RWPE1 (cell line): ENCODE data around the gene DNAH2.
A peak's percentile ranks its signal among the peaks of the same experiment; 100 is the strongest.

ENCODE experiments used
- CTCF ChIA-PET: fragments of 350-600 bp; sonication (Branson Sonifier 250); formaldehyde crosslinking; extraction: SDS; loops from one replicate; lab custom pipeline; 2021; lab: Yijun Ruan, JAX
- POLR2A ChIA-PET: fragments of 400-600 bp; formaldehyde crosslinking; extraction: SDS; loops from one replicate; lab custom pipeline; 2020; ENCODE audit warnings: antibody characterized with exemption; ENCODE audit not compliant: low non-redundant PET; lab: Yijun Ruan, JAX
- DNase-seq: peaks from one replicate; pipeline ENCODE4 v3.0.0; 2012; ENCODE audit warnings: low spot score
- H3K27ac ChIP-seq: fragments of 450-650 bp; 2 replicates; pipeline ENCODE4 v1.5.1; 2017
- TF ChIP-seq, protein P1 (sequence below): fragments of 450-650 bp; conservative IDR thresholded peaks from 2 replicates; pipeline ENCODE4 v1.5.1; 2017; ENCODE audit warnings: low read depth, mild to moderate bottlenecking

DNAH2 gene

DNA sequence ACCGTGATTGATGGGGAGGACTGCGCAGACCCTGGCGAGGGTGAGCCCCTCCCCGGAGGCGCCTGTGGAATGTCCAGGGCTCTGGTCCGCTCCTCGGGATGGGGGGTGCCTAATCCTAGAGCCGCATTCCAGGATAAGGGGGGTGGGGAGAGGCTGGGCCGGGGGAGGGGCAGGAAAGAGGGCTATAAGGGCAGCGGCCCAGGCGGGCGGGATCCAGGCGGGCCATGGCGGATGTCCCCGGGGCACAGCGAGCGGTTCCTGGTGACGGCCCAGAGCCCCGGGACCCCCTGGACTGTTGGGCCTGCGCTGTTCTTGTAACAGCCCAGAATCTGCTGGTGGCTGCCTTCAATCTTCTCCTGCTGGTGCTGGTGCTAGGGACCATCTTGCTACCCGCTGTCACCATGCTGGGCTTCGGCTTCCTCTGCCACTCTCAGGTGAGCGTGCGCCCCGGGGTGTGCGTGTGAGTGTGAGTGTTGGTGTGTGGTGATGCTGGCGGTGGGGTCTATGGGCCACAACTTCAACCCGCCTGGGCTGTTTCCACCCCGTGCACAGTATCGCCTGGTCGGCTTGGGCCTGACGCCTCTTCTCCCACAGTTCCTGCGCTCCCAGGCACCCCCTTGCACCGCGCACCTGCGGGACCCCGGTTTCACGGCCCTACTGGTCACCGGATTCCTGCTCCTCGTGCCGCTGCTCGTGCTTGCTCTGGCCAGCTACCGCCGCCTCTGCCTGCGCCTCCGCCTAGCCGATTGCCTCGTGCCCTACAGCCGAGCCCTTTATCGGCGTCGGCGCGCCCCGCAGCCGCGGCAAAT lies 137.5 kb downstream of the DNAH2 start, which contains the start of gene TMEM88:
TMEM88 (plus strand) TSS at position 216 of the 809 bp plus-strand sequence; CDS start at position 225, 9 bp downstream.
- ChIA-PET CTCF (interaction anchor here (0.6 to 2.3 kb wide), 2 partner anchors 103 to 111 kb away, joined by 6 to 13 read pairs; no protein-coding TSS in a partner anchor), POLR2A (no interaction called here)
- peak within 1 kb of the TSS; percentile 94 for H3K27ac ChIP-seq
- DNase-seq = no peak
- TF ChIP-seq, protein P1, sequence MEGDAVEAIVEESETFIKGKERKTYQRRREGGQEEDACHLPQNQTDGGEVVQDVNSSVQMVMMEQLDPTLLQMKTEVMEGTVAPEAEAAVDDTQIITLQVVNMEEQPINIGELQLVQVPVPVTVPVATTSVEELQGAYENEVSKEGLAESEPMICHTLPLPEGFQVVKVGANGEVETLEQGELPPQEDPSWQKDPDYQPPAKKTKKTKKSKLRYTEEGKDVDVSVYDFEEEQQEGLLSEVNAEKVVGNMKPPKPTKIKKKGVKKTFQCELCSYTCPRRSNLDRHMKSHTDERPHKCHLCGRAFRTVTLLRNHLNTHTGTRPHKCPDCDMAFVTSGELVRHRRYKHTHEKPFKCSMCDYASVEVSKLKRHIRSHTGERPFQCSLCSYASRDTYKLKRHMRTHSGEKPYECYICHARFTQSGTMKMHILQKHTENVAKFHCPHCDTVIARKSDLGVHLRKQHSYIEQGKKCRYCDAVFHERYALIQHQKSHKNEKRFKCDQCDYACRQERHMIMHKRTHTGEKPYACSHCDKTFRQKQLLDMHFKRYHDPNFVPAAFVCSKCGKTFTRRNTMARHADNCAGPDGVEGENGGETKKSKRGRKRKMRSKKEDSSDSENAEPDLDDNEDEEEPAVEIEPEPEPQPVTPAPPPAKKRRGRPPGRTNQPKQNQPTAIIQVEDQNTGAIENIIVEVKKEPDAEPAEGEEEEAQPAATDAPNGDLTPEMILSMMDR = no peak

DNA sequence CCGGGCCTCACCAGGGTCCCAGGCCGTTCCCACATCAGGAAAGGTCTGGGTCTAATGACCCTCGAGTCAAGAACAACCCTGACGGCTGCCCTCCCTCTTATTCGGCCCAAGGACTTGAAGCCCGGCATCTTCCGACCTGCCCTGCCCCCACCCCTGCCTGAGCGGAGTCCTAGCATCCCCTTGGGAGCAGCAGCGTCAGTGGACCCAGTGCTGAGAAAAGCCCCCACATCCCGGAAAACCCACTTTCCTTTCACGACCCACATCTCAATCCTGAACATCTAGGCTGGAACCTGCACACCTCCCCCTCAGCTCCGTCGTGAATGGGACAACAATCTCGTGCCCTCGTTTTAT lies 138.1 kb downstream of the DNAH2 start:
- ChIA-PET POLR2A (no interaction called here), CTCF (interaction anchor here (0.6 to 2.3 kb wide), 3 partner anchors 17 to 112 kb away, joined by 4 to 13 read pairs (median 6); no protein-coding TSS in a partner anchor)
- TF ChIP-seq, protein P1 = no peak
- H3K27ac ChIP-seq = peak overlapping the region; percentile 94
- no peak for DNase-seq

DNA sequence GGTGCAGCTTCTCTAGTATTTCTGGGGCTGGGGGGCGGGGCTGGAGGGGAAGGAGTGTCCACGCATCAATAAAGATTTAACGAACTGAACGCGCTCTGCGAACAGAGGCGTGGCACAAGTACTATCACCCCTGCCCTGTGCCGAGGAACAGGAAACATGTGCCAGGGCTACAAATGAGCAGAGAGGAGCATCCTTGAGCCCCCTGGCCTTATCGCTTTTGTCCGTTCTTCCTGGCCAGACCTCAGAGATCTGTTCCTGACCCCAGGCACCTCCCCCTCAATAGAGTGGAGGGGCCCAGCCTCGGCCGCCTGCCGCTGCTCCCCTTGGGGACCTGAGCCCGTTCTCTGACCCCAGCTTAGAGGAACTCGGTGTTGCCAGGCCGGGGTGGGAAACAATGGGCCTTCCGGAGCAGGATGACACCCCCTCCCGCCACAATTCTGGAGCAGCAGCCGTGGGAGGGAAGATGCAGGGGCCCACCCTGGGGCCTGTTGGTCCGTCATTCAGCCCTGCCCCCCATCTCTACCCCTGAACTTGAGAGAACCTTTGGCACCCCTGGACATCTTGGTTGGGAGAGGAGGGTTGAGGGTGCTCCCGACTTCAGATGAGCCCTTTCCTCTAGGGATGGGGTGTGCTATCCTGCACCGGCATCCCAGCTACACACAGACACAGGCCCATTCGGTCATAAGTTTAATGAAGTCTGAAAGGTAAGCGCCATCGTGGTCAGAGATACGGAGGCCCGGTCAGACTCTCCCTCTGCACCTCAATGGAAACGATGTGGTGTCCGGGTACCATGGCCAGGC lies 138.7 kb downstream of the DNAH2 start:
- TF ChIP-seq, protein P1 = no peak
- POLR2A ChIA-PET = interaction anchor here (1.0 kb wide), 1 partner anchor 13 kb away, joined by 3 read pairs; no protein-coding TSS in a partner anchor
- CTCF ChIA-PET = interaction anchor here (0.6 to 2.3 kb wide), 6 partner anchors 10 to 201 kb away, joined by 3 to 13 read pairs (median 4); no protein-coding TSS in a partner anchor
- peak overlapping the region; percentile 94 for H3K27ac ChIP-seq
- no peak for DNase-seq

DNA sequence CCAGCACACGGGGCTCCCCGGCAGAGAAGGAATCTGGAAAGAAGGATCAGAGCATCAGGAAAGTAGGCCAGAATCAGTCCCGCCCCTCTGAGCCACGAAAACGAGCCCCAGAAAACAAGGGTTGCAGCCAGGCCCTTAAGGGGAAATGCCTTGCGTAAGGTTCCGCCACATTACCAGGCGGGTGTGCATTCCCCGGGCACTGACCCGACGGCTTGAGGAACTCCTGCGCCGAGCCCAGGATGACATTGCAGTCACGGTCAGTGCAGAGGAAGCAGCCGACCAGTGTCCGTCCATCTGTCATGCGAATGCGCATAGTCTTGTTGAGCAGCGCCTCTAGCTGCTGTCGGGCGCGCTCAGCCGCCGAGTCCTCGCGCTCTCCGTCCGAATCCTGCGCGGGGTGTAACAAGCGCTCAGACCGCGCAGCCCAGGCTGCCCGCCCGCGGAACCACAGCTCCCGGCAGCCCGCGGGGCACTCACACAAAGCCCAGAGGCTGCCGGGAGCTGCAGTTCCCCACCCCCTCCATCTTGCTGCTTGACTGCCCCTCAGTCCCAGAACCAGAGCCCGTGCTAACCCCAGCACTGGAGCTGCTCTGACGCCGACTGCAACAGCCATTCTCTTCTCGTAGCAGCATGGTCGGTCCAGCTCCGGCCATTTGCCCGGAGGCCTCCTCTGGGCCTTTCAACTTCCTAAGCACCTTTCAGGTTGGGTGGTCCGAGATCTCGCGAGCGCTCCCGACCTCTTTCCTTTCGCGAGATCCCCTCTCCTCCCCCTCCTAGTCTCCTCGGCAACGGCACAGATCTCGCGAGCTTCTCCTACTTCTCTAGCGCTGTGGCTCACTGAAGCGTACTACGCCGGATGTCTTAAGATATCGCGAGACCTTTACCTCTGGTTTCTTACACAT lies 139.5 kb downstream of the DNAH2 start, which contains the start of gene NAA38:
NAA38 (minus strand) TSS at position 749 of the 902 bp plus-strand sequence; CDS start at position 653, 96 bp downstream.
- DNase-seq = peak; percentile 94
- TF ChIP-seq, protein P1 = peak; percentile 48; the same call in 1 of the 2 replicates
- ChIA-PET POLR2A (interaction anchor here (0.5 to 1.1 kb wide), 3 partner anchors 14 to 213 kb away, joined by 3 to 7 read pairs (median 3); no protein-coding TSS in a partner anchor), CTCF (interaction anchor here (0.6 to 2.3 kb wide), 6 partner anchors 9 to 200 kb away, joined by 3 to 13 read pairs (median 4); no protein-coding TSS in a partner anchor)
- peak within 1 kb of the TSS; percentile 94 for H3K27ac ChIP-seq

DNA sequence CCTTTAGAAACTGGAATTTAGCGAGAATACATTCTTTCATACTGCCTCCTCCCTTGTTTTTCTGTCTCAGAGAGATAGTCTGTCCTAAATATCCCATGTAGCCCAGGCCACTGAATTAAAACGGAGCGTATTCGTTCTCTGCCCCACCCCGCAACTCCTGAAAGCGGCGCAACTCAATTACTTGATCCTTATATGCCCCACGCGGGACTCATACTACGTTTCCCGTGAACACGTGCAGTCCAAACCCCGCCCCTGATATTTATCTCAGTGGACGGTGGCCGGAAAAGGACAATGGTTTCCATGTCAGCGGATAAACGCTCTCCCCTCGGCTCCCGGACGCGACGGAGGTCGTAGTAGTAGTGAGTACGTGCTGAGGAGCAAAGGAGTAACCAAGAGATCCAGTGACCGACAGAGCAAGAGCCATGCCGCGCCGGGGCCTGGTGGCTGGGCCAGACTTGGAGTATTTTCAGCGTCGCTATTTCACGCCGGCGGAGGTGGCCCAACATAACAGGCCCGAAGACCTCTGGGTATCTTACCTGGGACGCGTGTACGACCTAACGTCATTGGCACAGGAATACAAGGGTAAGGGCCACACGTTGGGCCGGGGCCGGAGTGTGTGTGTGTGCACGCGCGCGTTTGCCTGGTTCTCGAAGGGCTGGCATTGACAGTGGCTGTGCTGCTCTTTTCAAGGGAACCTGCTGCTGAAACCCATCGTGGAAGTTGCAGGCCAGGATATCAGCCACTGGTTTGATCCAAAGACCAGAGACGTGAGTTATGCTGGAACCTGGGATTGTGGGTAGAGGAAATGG lies 140.4 kb downstream of the DNAH2 start, which contains the start of gene CYB5D1:
CYB5D1 (plus strand) TSS at position 291 of the 809 bp plus-strand sequence; CDS start at position 423, 132 bp downstream.
- DNase-seq = no peak
- peak within 1 kb of the TSS; percentile 94 for H3K27ac ChIP-seq
- POLR2A ChIA-PET = interaction anchor here (1.0 to 1.1 kb wide), 2 partner anchors 14 to 19 kb away, joined by 3 to 7 read pairs; no protein-coding TSS in a partner anchor
- CTCF ChIA-PET = interaction anchor here (0.6 to 2.3 kb wide), 6 partner anchors 8 to 199 kb away, joined by 3 to 13 read pairs (median 4); no protein-coding TSS in a partner anchor
- TF ChIP-seq, protein P1 = no peak
